HepG2 (cell line): Measurements from ENCODE around the gene SEMA4B. TPM values are rescaled to one million over a fixed set of nuclear protein-coding genes. Genes with fewer than 3 reads are reported as not detected.
A peak's percentile ranks its signal among the peaks of the same experiment; 100 is the strongest.

Experiments used
- CHCHD3 ChIP-seq: sonication (generic); formaldehyde crosslinking; IDR thresholded peaks from 2 replicates; pipeline ENCODE4 v1.8.0; 2022; ENCODE audit warnings: mild to moderate bottlenecking, missing genetic modification reagents, moderate library complexity
- DNMT1 ChIP-seq: sonication (generic); formaldehyde crosslinking; IDR thresholded peaks from 2 replicates; pipeline ENCODE4 v1.5.1; 2020; ENCODE audit warnings: mild to moderate bottlenecking, missing genetic modification reagents
- FOXA1 ChIP-seq, 2 experiments: fragments of 450-650 bp in 1 of 2; sonication (generic) in 1 of 2; formaldehyde crosslinking in 1 of 2; IDR thresholded peaks; 2 replicates each; pipeline versions ENCODE4 v1.4.0 to v1.6.1; 2016 to 2020; ENCODE audit warnings: missing genetic modification reagents in 1 of 2
- FOXJ3 ChIP-seq: sonication (generic); formaldehyde crosslinking; IDR thresholded peaks from 2 replicates; pipeline ENCODE4 v1.4.0; 2020; ENCODE audit warnings: missing genetic modification reagents, mild to moderate bottlenecking, borderline replicate concordance
- KLF12 ChIP-seq: sonication (generic); formaldehyde crosslinking; IDR thresholded peaks from 2 replicates; pipeline ENCODE4 v1.4.0; 2020; ENCODE audit warnings: missing genetic modification reagents, borderline replicate concordance
- KLF16 ChIP-seq, 2 experiments: sonication (generic) in 1 of 2; formaldehyde crosslinking in 1 of 2; IDR thresholded peaks; 2 replicates each; pipeline versions ENCODE4 v1.6.1 to v1.8.0; 2016 to 2023; ENCODE audit warnings: missing genetic modification reagents in 2 of 2, missing compliant biosample characterization in 1 of 2
- PBX2 ChIP-seq: IDR thresholded peaks from 2 replicates; pipeline ENCODE4 v1.6.1; 2016; ENCODE audit warnings: control low read depth
- POLR2A ChIP-seq, 2 experiments: IDR thresholded peaks; 2 replicates each; pipeline ENCODE4 v1.6.1; 2011; ENCODE audit warnings: low read depth in 2 of 2, low read length in 2 of 2, mild to moderate bottlenecking in 1 of 2, moderate library complexity in 1 of 2; ENCODE audit not compliant: insufficient read depth in 1 of 2
- POLR2AphosphoS5 ChIP-seq: IDR thresholded peaks from 2 replicates; pipeline ENCODE4 v1.6.1; 2012; ENCODE audit warnings: low read depth, low read length
- RERE ChIP-seq: IDR thresholded peaks from 2 replicates; pipeline ENCODE4 v1.6.1; 2016; ENCODE audit warnings: low read depth, missing genetic modification reagents, missing compliant biosample characterization
- SAP130 ChIP-seq: IDR thresholded peaks from 2 replicates; pipeline ENCODE4 v1.6.1; 2016; ENCODE audit warnings: low read depth
- SPEN ChIP-seq: sonication (generic); formaldehyde crosslinking; IDR thresholded peaks from 2 replicates; pipeline ENCODE4 v1.5.1; 2020; ENCODE audit warnings: low read depth, mild to moderate bottlenecking, missing genetic modification reagents
- TIGD3 ChIP-seq: sonication (generic); formaldehyde crosslinking; IDR thresholded peaks from 2 replicates; pipeline ENCODE4 v1.5.1; 2020; ENCODE audit warnings: mild to moderate bottlenecking, missing genetic modification reagents, borderline replicate concordance
- ZNF18 ChIP-seq: sonication (generic); formaldehyde crosslinking; IDR thresholded peaks from 2 replicates; pipeline ENCODE4 v1.8.0; 2022; ENCODE audit warnings: mild to moderate bottlenecking, missing genetic modification reagents; ENCODE audit not compliant: insufficient replicate concordance
- ZXDC ChIP-seq: sonication (generic); formaldehyde crosslinking; IDR thresholded peaks from 2 replicates; pipeline ENCODE4 v1.5.0; 2020; ENCODE audit warnings: mild to moderate bottlenecking, missing genetic modification reagents
- polyA plus RNA-seq, 8 experiments: library from polyadenylated mRNA; depleted of rRNA in 3 of 8; stranded (reverse) in 7 of 8; unstranded in 1 of 8; fragments of >200 nt; fragmentation: Illumina TruSeq in 4 of 8; extraction: Trizol in 4 of 8; gene quantifications; 2 replicates each; pipeline versions ENCODE4 v1.2.1 to v1.2.3, GENCODE V29; 2011 to 2016; ENCODE audit warnings: low read depth in 4 of 8, missing spikeins in 1 of 8, mixed read lengths in 1 of 8; ENCODE audit not compliant: insufficient read depth in 1 of 8
- total RNA-seq, 5 experiments: library from RNA; depleted of rRNA; stranded (reverse); fragments of >200 nt; fragmentation: Illumina TruSeq; extraction: Trizol; gene quantifications; 2 replicates each; pipeline ENCODE4 v1.2.3, GENCODE V29; 2016; ENCODE audit warnings: low read depth in 1 of 5

The SEMA4B gene
- total and polyA plus RNA-seq, 2 of the 13 experiments (the other 11 are each of a cell fraction or from before 2014, with no cell fraction given): 2.1 to 17.0 TPM

- TF ChIP-seq ZXDC (CRISPR knock-in tag): peak; percentile 65; the same call in 1 of the 2 replicates
- TF ChIP-seq ZNF18 (CRISPR knock-in tag): peak; percentile 68
- peak; percentile 58; the same call in 1 of the 2 replicates for TF ChIP-seq DNMT1 (CRISPR knock-in tag)
- peak; percentile 74; the same call in 1 of the 2 replicates for TF ChIP-seq CHCHD3 (CRISPR knock-in tag)
- TF ChIP-seq SAP130 (CRISPR knock-in tag): peak; percentile 95
- peak; percentile 22; the same call in 1 of the 2 replicates for TF ChIP-seq RERE (CRISPR knock-in tag)
- no peak for TF ChIP-seq TIGD3 (CRISPR knock-in tag)
- TF ChIP-seq FOXA1 (IDR thresholded peaks at IDR 0.05): no peak
- peak; percentile 29; the same call in 1 of the 2 replicates for TF ChIP-seq FOXA1 (CRISPR knock-in tag; IDR thresholded peaks at IDR 0.05)
- peak; percentile 92 for TF ChIP-seq SPEN (CRISPR knock-in tag)
- peak in 1 of 2 experiments; percentile 79; a peak in 2 of 4 replicates for TF ChIP-seq KLF16 (CRISPR knock-in tag; IDR thresholded peaks at IDR 0.05)
- peak; percentile 97 for TF ChIP-seq POLR2AphosphoS5
- TF ChIP-seq FOXJ3 (CRISPR knock-in tag): peak; percentile 62; the same call in 1 of the 2 replicates
- TF ChIP-seq KLF12 (CRISPR knock-in tag): peak; percentile 81
- peak; percentile 96 to 99 for TF ChIP-seq POLR2A (IDR thresholded peaks at IDR 0.05; ENCODE audit: insufficient read depth in 1 of 2, low read depth in 2 of 2, low read length in 2 of 2)
- TF ChIP-seq PBX2 (CRISPR knock-in tag): no peak
Observed at GRCh38 chr15:90265271-90266060, 64.3 kb downstream of the SEMA4B start, which contains the start of gene NGRN (continued).
